OCI-LY7 (cell line): ENCODE results near the gene EEF1B2. TPM values are rescaled to one million over a fixed set of nuclear protein-coding genes. Genes with fewer than 3 reads are reported as not detected.

Experiments
- BruUV-seq: library from RNA; stranded (reverse); fragments of 400-500 nt; replicated peaks from 2 replicates; lab custom pipeline; 2021; lab: Mats Ljungman, UMichigan
- CTCF ChIA-PET: fragments of 300-600 bp; sonication (Branson Sonifier 250); formaldehyde crosslinking; loops from one replicate; lab custom pipeline; 2022; ENCODE audit warnings: antibody characterized with exemption; ENCODE audit not compliant: unreplicated experiment; lab: Charles Lee
- POLR2A ChIA-PET: fragments of 300-600 bp; sonication (Branson Sonifier 250); formaldehyde crosslinking; loops from one replicate; lab custom pipeline; 2022; ENCODE audit warnings: antibody characterized with exemption; lab: Charles Lee
- DNase-seq: peaks from one replicate; pipeline ENCODE4 v3.0.0-alpha.2; 2015; ENCODE audit warnings: low spot score
- H2AFZ ChIP-seq: fragments of 200-600 bp; sonication (generic), shearing (Covaris generic); 2 replicates; pipeline ENCODE4 v1.6.1; 2014; ENCODE audit warnings: mild to moderate bottlenecking, antibody characterized with exemption, low read length, moderate library complexity
- H3K27ac ChIP-seq: fragments of 200-600 bp; sonication (generic); 2 replicates; pipeline ENCODE4 v1.5.1; 2014; ENCODE audit warnings: mixed run types, low read depth, mild to moderate bottlenecking, moderate library complexity, low read length, inconsistent platforms; ENCODE audit not compliant: poor library complexity, severe bottlenecking
- H3K36me3 ChIP-seq: fragments of 200-600 bp; sonication (generic); 2 replicates; pipeline ENCODE4 v1.6.1; 2014; ENCODE audit warnings: mild to moderate bottlenecking, antibody characterized with exemption, low read length, moderate library complexity, mixed read lengths; ENCODE audit not compliant: insufficient read depth
- H3K4me1 ChIP-seq: fragments of 200-600 bp; sonication (generic); 2 replicates; pipeline ENCODE4 v1.5.1; 2014; ENCODE audit warnings: mild to moderate bottlenecking, low read length; ENCODE audit not compliant: insufficient read depth, poor library complexity, severe bottlenecking
- H3K4me2 ChIP-seq: fragments of 200-600 bp; sonication (generic); 2 replicates; pipeline ENCODE4 v1.6.1; 2014; ENCODE audit warnings: mild to moderate bottlenecking, low read length
- H3K4me3 ChIP-seq: fragments of 200-600 bp; sonication (generic); 2 replicates; pipeline ENCODE4 v1.5.1; 2014; ENCODE audit warnings: mild to moderate bottlenecking, low read depth, low read length; ENCODE audit not compliant: poor library complexity, severe bottlenecking
- H3K79me2 ChIP-seq: fragments of 200-600 bp; sonication (generic); 2 replicates; pipeline ENCODE4 v1.6.1; 2016; ENCODE audit warnings: low read depth, mild to moderate bottlenecking, low read length, moderate library complexity, mixed read lengths; ENCODE audit not compliant: insufficient read depth
- H3K9me2 ChIP-seq: fragments of 200-600 bp; sonication (generic); 2 replicates; pipeline ENCODE4 v1.6.1; 2016; ENCODE audit warnings: mild to moderate bottlenecking, low read length, mixed read lengths; ENCODE audit not compliant: insufficient read depth
- H3K9me3 ChIP-seq: fragments of 200-600 bp; sonication (generic); 2 replicates; pipeline ENCODE4 v1.6.1; 2014; ENCODE audit warnings: mild to moderate bottlenecking, mixed run types, low read length, mixed read lengths
- H4K20me1 ChIP-seq: fragments of 200-600 bp; sonication (generic); 2 replicates; pipeline ENCODE4 v1.6.1; 2014; ENCODE audit warnings: mild to moderate bottlenecking, antibody characterized with exemption, low read length, moderate library complexity, mixed read lengths; ENCODE audit not compliant: insufficient read depth
- EZH2phosphoT487 ChIP-seq: fragments of 200-600 bp; sonication (generic); IDR thresholded peaks from 2 replicates; pipeline ENCODE4 v1.6.1; 2018; ENCODE audit warnings: low read depth, borderline replicate concordance, mild to moderate bottlenecking, mixed run types, antibody characterized with exemption, low read length, moderate library complexity, mixed read lengths
- intact Hi-C: fragments of 100-400 bp; cut with micrococcal nuclease; formaldehyde crosslinking; loops from one replicate; pipeline ENCODE4 v1.10.0; 2022; ENCODE audit not compliant: unreplicated experiment
- total RNA-seq, 2 experiments: library from RNA; depleted of rRNA in 1 of 2; stranded (reverse); fragments of >200 nt in 1 of 2; shearing (Covaris generic) in 1 of 2; gene quantifications; 2 replicates each; pipeline ENCODE4 v1.2.3, GENCODE V29; 2014 to 2022
- TF ChIP-seq, protein P1 (sequence below): fragments of 200-600 bp; sonication (generic); conservative IDR thresholded peaks from 2 replicates; pipeline ENCODE4 v1.5.1; 2014; ENCODE audit warnings: mild to moderate bottlenecking, antibody characterized with exemption, low read length, moderate library complexity, mixed read lengths

EEF1B2 gene
- total RNA-seq, 2 experiments from 2014 or later = 1,084 to 1,168 TPM

GRCh38 chr2:206144383-206144782 is 15.3 kb upstream of the EEF1B2 start:
- H3K36me3 ChIP-seq = peaks cover 98% of the 10 kb centered on the region
- CTCF ChIA-PET = interaction anchor here (1.4 kb wide), 1 partner anchor 9 kb away, joined by 4 read pairs; no protein-coding TSS in a partner anchor
- POLR2A ChIA-PET = interaction anchor here (1.0 to 2.3 kb wide), 3 partner anchors 12 to 621 kb away, joined by 3 to 10 read pairs (median 5); partner anchors contain the start of genes FASTKD2 and MDH1B

DNA sequence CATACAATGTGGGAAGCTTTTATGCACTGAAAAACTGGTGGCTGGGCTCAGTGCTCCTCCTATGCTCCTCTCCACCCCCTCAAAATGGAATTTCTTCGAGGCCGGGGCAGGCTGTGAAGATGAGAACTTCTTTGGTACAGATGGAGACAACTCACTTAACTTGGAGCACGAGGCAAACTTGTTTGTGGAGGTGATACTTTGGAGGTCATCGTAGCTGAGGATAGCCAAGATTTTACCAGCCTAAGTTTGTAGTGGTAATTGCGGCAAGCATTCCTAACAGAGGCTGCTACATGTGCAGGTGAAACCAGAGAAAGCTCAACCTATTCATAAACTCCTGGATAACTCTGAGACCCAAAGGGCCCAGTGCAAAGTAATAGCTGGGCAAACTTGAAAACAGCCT is 14.0 kb upstream of the EEF1B2 start:
- Histone ChIP-seq H3K4me1 (no peaks in the 10 kb centered on the region), H3K27ac (no peak overlapping the region), H3K36me3 (peaks cover 98% of the 10 kb centered on the region), H4K20me1 (no peaks in the 10 kb centered on the region), H2AFZ (no peak overlapping the region), H3K9me2 (no peaks in the 10 kb centered on the region), H3K79me2 (no peaks in the 10 kb centered on the region; the same call in 1 of the 2 replicates), H3K9me3 (no peaks in the 10 kb centered on the region), H3K4me3 (no peak overlapping the region), H3K4me2 (no peak overlapping the region)
- CTCF ChIA-PET = interaction anchor here (0.9 kb wide), 1 partner anchor 9 kb away, joined by 3 read pairs; no protein-coding TSS in a partner anchor
- no TSS peak for BruUV-seq
- intact Hi-C loops = no loop called here
- TF ChIP-seq, protein P1, sequence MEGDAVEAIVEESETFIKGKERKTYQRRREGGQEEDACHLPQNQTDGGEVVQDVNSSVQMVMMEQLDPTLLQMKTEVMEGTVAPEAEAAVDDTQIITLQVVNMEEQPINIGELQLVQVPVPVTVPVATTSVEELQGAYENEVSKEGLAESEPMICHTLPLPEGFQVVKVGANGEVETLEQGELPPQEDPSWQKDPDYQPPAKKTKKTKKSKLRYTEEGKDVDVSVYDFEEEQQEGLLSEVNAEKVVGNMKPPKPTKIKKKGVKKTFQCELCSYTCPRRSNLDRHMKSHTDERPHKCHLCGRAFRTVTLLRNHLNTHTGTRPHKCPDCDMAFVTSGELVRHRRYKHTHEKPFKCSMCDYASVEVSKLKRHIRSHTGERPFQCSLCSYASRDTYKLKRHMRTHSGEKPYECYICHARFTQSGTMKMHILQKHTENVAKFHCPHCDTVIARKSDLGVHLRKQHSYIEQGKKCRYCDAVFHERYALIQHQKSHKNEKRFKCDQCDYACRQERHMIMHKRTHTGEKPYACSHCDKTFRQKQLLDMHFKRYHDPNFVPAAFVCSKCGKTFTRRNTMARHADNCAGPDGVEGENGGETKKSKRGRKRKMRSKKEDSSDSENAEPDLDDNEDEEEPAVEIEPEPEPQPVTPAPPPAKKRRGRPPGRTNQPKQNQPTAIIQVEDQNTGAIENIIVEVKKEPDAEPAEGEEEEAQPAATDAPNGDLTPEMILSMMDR = no peak
- TF ChIP-seq EZH2phosphoT487 = no peak
- DNase-seq = no peak
- POLR2A ChIA-PET = interaction anchor here (1.3 to 2.3 kb wide), 4 partner anchors 8 to 19 kb away, joined by 4 to 10 read pairs (median 4); no protein-coding TSS in a partner anchor

More at GRCh38 chr2:206144383-206144782, 15.3 kb upstream of the EEF1B2 start:
- Histone ChIP-seq H3K4me2 (no peak overlapping the region), H3K9me3 (no peaks in the 10 kb centered on the region), H3K4me1 (no peaks in the 10 kb centered on the region), H3K79me2 (no peaks in the 10 kb centered on the region; the same call in 1 of the 2 replicates), H4K20me1 (no peaks in the 10 kb centered on the region), H3K9me2 (no peaks in the 10 kb centered on the region), H3K4me3 (no peak overlapping the region), H2AFZ (no peak overlapping the region), H3K27ac (no peak overlapping the region)
- BruUV-seq = no TSS peak
- no peak for DNase-seq
- TF ChIP-seq, protein P1 = no peak
- no peak for TF ChIP-seq EZH2phosphoT487
- intact Hi-C loops = no loop called here

DNA sequence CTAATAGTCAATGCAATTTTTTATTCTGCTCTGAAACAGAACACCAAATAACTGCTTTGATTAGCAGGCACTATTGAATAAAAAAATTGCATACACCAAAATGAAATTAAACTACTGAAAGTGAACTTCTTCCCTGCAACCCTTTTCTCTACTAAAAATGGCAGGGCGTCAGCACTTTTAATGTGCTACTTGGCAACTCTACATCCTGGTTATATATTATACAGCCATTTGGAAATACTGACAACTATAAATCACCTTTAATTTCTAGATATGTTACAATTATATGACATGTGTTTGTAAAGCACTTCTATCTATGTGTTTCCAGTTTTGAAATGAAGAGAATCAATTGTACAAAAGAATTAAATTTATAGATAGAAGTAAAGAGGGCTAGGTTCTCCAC is 10.4 kb upstream of the EEF1B2 start:
- Histone ChIP-seq H3K79me2 (peaks cover 30% of the 10 kb centered on the region), H3K27ac (no peak overlapping the region), H4K20me1 (peaks cover 4% of the 10 kb centered on the region; the same call in 1 of the 2 replicates), H3K9me3 (no peaks in the 10 kb centered on the region), H3K9me2 (no peaks in the 10 kb centered on the region), H2AFZ (no peak overlapping the region), H3K4me2 (no peak overlapping the region), H3K4me3 (no peak overlapping the region), H3K4me1 (peaks cover 5% of the 10 kb centered on the region), H3K36me3 (peaks cover 96% of the 10 kb centered on the region)
- TF ChIP-seq, protein P1 = no peak
- no peak for TF ChIP-seq EZH2phosphoT487
- intact Hi-C loops = no loop called here
- ChIA-PET POLR2A (no interaction called here), CTCF (no interaction called here)
- no peak for DNase-seq
- BruUV-seq = no TSS peak
